ENCODE measurements around the gene ICOSLG.

Gene ICOSLG

GRCh38 chr21:44275041-44275440, 34.3 kb upstream of the ICOSLG start:
- Mint-ChIP-seq H3K4me3 (no peak overlapping the region), H3K27ac (no peak overlapping the region), H3K36me3 (ENCODE audit: low read depth) (no peaks in the 10 kb centered on the region), H3K27me3 (peaks cover 27% of the 10 kb centered on the region), H3K9me3 (no peaks in the 10 kb centered on the region), H3K4me1 (ENCODE audit: low read depth) (no peaks in the 10 kb centered on the region)
- intact Hi-C loops (cut with micrococcal nuclease): no loop called here

GRCh38 chr21:44273046-44273445, 32.3 kb upstream of the ICOSLG start:
- intact Hi-C loops (cut with micrococcal nuclease): no loop called here

GRCh38 chr21:44272284-44272858, 31.6 kb upstream of the ICOSLG start:
- intact Hi-C loops (cut with micrococcal nuclease): no loop called here
- H3K27me3 Mint-ChIP-seq: peaks cover 25% of the 10 kb centered on the region
- no peak overlapping the region for H3K4me3 Mint-ChIP-seq
- H3K36me3 Mint-ChIP-seq (ENCODE audit: low read depth): no peaks in the 10 kb centered on the region
- H3K9me3 Mint-ChIP-seq: no peaks in the 10 kb centered on the region
- peak overlapping the region; percentile 20 for H3K27ac Mint-ChIP-seq
- H3K4me1 Mint-ChIP-seq (ENCODE audit: low read depth): peaks cover 6% of the 10 kb centered on the region

More at GRCh38 chr21:44273046-44273445, 32.3 kb upstream of the ICOSLG start:
- Mint-ChIP-seq H3K36me3 (ENCODE audit: low read depth) (no peaks in the 10 kb centered on the region), H3K4me3 (no peak overlapping the region), H3K27ac (no peak overlapping the region), H3K27me3 (peaks cover 26% of the 10 kb centered on the region), H3K4me1 (ENCODE audit: low read depth) (no peaks in the 10 kb centered on the region), H3K9me3 (no peaks in the 10 kb centered on the region)

- H3K27ac Mint-ChIP-seq: peak overlapping the region; percentile 20
- intact Hi-C loops (cut with micrococcal nuclease): no loop called here
- no peak overlapping the region for H3K4me3 Mint-ChIP-seq
Measured at GRCh38 chr21:44271558-44272283, 31.0 kb upstream of the ICOSLG start.

GRCh38 chr21:44269090-44269489, 28.3 kb upstream of the ICOSLG start:
- Mint-ChIP-seq H3K27ac (no peak overlapping the region), H3K27me3 (peaks cover 19% of the 10 kb centered on the region), H3K9me3 (no peaks in the 10 kb centered on the region), H3K36me3 (ENCODE audit: low read depth) (no peaks in the 10 kb centered on the region), H3K4me1 (ENCODE audit: low read depth) (peaks cover 8% of the 10 kb centered on the region), H3K4me3 (no peak overlapping the region)
- intact Hi-C loops (cut with micrococcal nuclease): no loop called here

More at GRCh38 chr21:44271558-44272283, 31.0 kb upstream of the ICOSLG start:
- Mint-ChIP-seq H3K4me1 (ENCODE audit: low read depth) (peaks cover 8% of the 10 kb centered on the region), H3K9me3 (no peaks in the 10 kb centered on the region), H3K27me3 (peaks cover 24% of the 10 kb centered on the region), H3K36me3 (ENCODE audit: low read depth) (no peaks in the 10 kb centered on the region)

GRCh38 chr21:44267655-44268142, 27.0 kb upstream of the ICOSLG start:
- peaks cover 14% of the 10 kb centered on the region for H3K27me3 Mint-ChIP-seq
- intact Hi-C loops (cut with micrococcal nuclease): no loop called here
- H3K36me3 Mint-ChIP-seq (ENCODE audit: low read depth): no peaks in the 10 kb centered on the region
- H3K27ac Mint-ChIP-seq: no peak overlapping the region
- peaks cover 8% of the 10 kb centered on the region for H3K4me1 Mint-ChIP-seq (ENCODE audit: low read depth)
- no peaks in the 10 kb centered on the region for H3K9me3 Mint-ChIP-seq
- H3K4me3 Mint-ChIP-seq: no peak overlapping the region

GRCh38 chr21:44265734-44266270, 25.1 kb upstream of the ICOSLG start:
- Mint-ChIP-seq H3K36me3 (ENCODE audit: low read depth) (no peaks in the 10 kb centered on the region), H3K27ac (no peak overlapping the region), H3K27me3 (peaks cover 13% of the 10 kb centered on the region), H3K4me1 (ENCODE audit: low read depth) (peaks cover 8% of the 10 kb centered on the region), H3K4me3 (no peak overlapping the region), H3K9me3 (no peaks in the 10 kb centered on the region)
- intact Hi-C loops (cut with micrococcal nuclease): no loop called here

GRCh38 chr21:44263768-44264167, 23.0 kb upstream of the ICOSLG start:
- Mint-ChIP-seq H3K36me3 (ENCODE audit: low read depth) (no peaks in the 10 kb centered on the region), H3K9me3 (no peaks in the 10 kb centered on the region), H3K4me3 (no peak overlapping the region), H3K4me1 (ENCODE audit: low read depth) (peaks cover 8% of the 10 kb centered on the region), H3K27ac (no peak overlapping the region), H3K27me3 (peaks cover 24% of the 10 kb centered on the region)
- intact Hi-C loops (cut with micrococcal nuclease): no loop called here

- Mint-ChIP-seq H3K4me3 (no peak overlapping the region), H3K36me3 (ENCODE audit: low read depth) (no peaks in the 10 kb centered on the region), H3K27me3 (peaks cover 29% of the 10 kb centered on the region), H3K4me1 (ENCODE audit: low read depth) (peaks cover 8% of the 10 kb centered on the region), H3K9me3 (no peaks in the 10 kb centered on the region), H3K27ac (peak overlapping the region; percentile 27)
- intact Hi-C loops (cut with micrococcal nuclease): no loop called here
Measured at GRCh38 chr21:44263221-44263760, 22.5 kb upstream of the ICOSLG start.

GRCh38 chr21:44262338-44263056, 21.8 kb upstream of the ICOSLG start:
- Mint-ChIP-seq H3K27me3 (peaks cover 35% of the 10 kb centered on the region), H3K9me3 (no peaks in the 10 kb centered on the region), H3K27ac (peak overlapping the region; percentile 27), H3K4me3 (no peak overlapping the region), H3K36me3 (ENCODE audit: low read depth) (no peaks in the 10 kb centered on the region), H3K4me1 (ENCODE audit: low read depth) (peaks cover 4% of the 10 kb centered on the region)
- intact Hi-C loops (cut with micrococcal nuclease): no loop called here

GRCh38 chr21:44261675-44262295, 21.0 kb upstream of the ICOSLG start, which contains the start of gene DNMT3L:
Gene DNMT3L, minus strand, starts transcription at chr21:44261897. Its CDS starts 638 bp downstream, at chr21:44261259.
- peaks cover 35% of the 10 kb centered on the region for H3K27me3 Mint-ChIP-seq
- H3K27ac Mint-ChIP-seq: no peak within 1 kb of the TSS
- H3K9me3 Mint-ChIP-seq: no peaks in the 10 kb centered on the region
- no peak within 1 kb of the TSS for H3K4me3 Mint-ChIP-seq
- intact Hi-C loops (cut with micrococcal nuclease): no loop called here
- no peaks in the 10 kb centered on the region for H3K4me1 Mint-ChIP-seq (ENCODE audit: low read depth)
- no peaks in the 10 kb centered on the region for H3K36me3 Mint-ChIP-seq (ENCODE audit: low read depth)

- Mint-ChIP-seq H3K27ac (no peak overlapping the region), H3K4me3 (no peak overlapping the region), H3K36me3 (ENCODE audit: low read depth) (no peaks in the 10 kb centered on the region), H3K9me3 (no peaks in the 10 kb centered on the region), H3K4me1 (ENCODE audit: low read depth) (no peaks in the 10 kb centered on the region), H3K27me3 (peaks cover 32% of the 10 kb centered on the region)
- intact Hi-C loops (cut with micrococcal nuclease): no loop called here
Measured at GRCh38 chr21:44260791-44261631, 20.3 kb upstream of the ICOSLG start.

- Mint-ChIP-seq H3K4me3 (no peak overlapping the region), H3K36me3 (ENCODE audit: low read depth) (no peaks in the 10 kb centered on the region), H3K9me3 (no peaks in the 10 kb centered on the region), H3K27me3 (peaks cover 39% of the 10 kb centered on the region), H3K4me1 (ENCODE audit: low read depth) (no peaks in the 10 kb centered on the region), H3K27ac (no peak overlapping the region)
- intact Hi-C loops (cut with micrococcal nuclease): no loop called here
Measured at GRCh38 chr21:44260066-44260465, 19.3 kb upstream of the ICOSLG start.
